ENCODE results near the gene PPP3R2.
A peak's percentile ranks its signal among the peaks of the same experiment; 100 is the strongest.

Gene PPP3R2

DNA sequence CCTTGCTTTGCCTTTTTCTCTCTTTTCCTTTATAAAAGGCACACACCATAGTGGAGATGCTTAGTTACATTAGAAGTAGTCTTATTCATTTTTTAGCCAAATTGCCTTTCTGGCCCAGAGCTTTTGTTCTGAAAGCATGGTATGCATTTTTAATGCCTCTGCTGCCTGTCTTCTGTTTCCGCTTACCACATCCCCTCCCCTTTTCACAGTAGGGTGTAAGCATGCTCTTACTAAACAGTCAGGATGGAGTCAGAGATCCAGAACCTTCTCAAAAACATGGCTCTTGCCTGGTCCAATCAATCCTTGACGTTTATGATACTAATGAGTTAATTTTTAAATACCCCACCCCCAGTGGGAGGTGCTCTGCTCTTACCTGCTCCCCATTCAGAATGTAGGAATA is 22.5 kb downstream of the PPP3R2 start:
- Histone ChIP-seq H3K4me1 (no peaks in the 10 kb centered on the region), H3K9me3 (no peaks in the 10 kb centered on the region), H3K27me3 (no peaks in the 10 kb centered on the region), H3K36me3 (no peaks in the 10 kb centered on the region; the same call in 1 of the 2 replicates), H3K4me3 (ENCODE audit: low read depth, low read length) (no peak overlapping the region)
- no peak for DNase-seq
- TF ChIP-seq, protein P1, sequence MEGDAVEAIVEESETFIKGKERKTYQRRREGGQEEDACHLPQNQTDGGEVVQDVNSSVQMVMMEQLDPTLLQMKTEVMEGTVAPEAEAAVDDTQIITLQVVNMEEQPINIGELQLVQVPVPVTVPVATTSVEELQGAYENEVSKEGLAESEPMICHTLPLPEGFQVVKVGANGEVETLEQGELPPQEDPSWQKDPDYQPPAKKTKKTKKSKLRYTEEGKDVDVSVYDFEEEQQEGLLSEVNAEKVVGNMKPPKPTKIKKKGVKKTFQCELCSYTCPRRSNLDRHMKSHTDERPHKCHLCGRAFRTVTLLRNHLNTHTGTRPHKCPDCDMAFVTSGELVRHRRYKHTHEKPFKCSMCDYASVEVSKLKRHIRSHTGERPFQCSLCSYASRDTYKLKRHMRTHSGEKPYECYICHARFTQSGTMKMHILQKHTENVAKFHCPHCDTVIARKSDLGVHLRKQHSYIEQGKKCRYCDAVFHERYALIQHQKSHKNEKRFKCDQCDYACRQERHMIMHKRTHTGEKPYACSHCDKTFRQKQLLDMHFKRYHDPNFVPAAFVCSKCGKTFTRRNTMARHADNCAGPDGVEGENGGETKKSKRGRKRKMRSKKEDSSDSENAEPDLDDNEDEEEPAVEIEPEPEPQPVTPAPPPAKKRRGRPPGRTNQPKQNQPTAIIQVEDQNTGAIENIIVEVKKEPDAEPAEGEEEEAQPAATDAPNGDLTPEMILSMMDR (IDR thresholded peaks at IDR 0.05; ENCODE audit: low read depth, low read length): no peak

DNA sequence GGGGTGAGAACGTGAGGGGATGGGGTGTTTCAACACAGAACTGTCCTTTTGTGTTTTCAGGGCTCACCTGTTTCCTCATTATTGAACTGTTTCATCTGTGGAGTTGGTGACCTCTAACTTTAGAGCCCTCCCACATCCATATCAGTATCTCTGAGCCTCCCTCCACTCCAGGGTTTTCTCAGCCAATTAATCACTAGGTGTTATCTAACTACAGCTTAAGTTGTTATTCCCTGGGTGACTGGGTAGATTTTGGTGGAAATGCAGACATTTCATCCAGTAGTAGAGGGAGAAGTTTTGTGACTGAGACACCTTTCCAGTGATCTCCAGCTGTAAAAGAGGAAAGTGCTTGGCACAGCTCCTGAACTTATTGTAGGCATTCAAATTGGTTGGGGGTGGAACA is 23.7 kb downstream of the PPP3R2 start:
- DNase-seq: no peak
- no peaks in the 10 kb centered on the region for H3K9me3 ChIP-seq
- H3K36me3 ChIP-seq: peaks cover under 1% of the 10 kb centered on the region
- no peaks in the 10 kb centered on the region for H3K27me3 ChIP-seq
- TF ChIP-seq, protein P1 (IDR thresholded peaks at IDR 0.05; ENCODE audit: low read depth, low read length): no peak
- H3K4me3 ChIP-seq (ENCODE audit: low read depth, low read length): no peak overlapping the region
- no peaks in the 10 kb centered on the region for H3K4me1 ChIP-seq

DNA sequence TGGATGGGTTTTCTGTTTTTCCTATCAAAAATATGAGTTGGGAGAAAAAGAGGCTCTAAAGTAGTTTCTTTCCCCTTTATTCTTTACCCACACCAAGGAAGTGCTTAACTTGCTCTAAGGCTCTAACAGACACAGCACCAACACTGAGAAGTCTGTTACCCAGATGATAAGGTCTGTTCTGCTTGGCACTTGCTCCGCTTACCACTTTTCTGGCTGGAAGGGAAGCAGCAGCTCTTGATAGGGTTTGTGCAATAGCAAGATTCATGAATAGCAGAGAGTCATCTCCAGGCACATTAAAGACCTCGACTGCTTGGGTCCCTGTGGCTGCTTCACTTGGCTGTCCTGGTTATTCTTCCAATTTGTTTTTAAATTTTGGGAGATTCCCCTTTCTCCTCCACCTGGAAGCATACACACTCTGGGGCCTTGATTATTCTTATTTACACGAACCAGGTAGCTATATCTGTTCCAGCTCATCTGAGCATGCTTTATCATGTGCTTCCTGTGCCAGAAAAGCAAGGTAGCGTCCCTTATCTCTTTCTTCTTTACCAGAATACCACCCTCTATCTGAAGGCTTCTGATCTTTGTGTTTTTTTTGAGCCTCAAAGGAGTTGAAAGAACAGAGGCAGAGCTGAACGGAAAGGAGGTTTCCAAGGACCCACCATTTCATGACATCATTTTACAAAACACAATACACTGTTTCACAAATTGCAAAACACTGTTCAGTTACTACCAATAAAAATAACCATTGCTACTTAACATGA is 24.8 kb downstream of the PPP3R2 start:
- H3K4me1 ChIP-seq: no peaks in the 10 kb centered on the region
- peaks cover 11% of the 10 kb centered on the region for H3K36me3 ChIP-seq
- H3K27me3 ChIP-seq: no peaks in the 10 kb centered on the region
- H3K9me3 ChIP-seq: no peaks in the 10 kb centered on the region
- no peak for DNase-seq
- H3K4me3 ChIP-seq (ENCODE audit: low read depth, low read length): no peak overlapping the region
- TF ChIP-seq, protein P1 (IDR thresholded peaks at IDR 0.05; ENCODE audit: low read depth, low read length): no peak

DNA sequence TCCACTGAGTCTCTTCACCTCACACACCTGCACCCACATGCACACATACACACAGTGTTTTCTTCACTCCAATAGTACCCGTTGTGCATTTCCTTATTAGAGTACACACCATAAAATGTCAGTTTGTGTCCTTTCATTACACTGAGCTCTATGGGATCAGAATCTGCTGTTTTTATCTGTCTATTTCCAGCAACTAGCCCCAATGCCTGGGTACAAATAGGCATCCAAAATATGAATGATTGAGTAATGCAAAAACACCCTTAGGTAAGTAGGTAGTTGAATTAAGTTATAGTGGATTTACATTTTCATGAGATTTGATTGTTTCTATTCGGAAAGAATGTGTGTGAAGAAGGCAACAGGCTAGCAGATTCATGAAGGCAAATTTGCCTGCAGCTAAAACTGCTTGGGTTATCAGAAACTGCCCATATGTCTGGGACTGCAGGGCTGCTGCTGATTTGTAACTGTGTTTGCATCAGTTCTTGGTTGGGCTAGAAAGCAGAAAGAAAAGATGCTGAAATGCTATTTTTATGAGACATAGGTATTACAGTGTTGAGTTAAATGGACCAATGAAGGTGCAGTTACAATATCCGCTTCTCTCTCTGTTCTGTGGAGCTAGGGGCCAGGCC is 26.9 kb downstream of the PPP3R2 start:
- DNase-seq: no peak
- H3K4me1 ChIP-seq: no peaks in the 10 kb centered on the region
- H3K27me3 ChIP-seq: no peaks in the 10 kb centered on the region
- H3K9me3 ChIP-seq: no peaks in the 10 kb centered on the region
- H3K36me3 ChIP-seq: peaks cover 19% of the 10 kb centered on the region
- TF ChIP-seq, protein P1 (IDR thresholded peaks at IDR 0.05; ENCODE audit: low read depth, low read length): no peak
- H3K4me3 ChIP-seq (ENCODE audit: low read depth, low read length): no peak overlapping the region

DNA sequence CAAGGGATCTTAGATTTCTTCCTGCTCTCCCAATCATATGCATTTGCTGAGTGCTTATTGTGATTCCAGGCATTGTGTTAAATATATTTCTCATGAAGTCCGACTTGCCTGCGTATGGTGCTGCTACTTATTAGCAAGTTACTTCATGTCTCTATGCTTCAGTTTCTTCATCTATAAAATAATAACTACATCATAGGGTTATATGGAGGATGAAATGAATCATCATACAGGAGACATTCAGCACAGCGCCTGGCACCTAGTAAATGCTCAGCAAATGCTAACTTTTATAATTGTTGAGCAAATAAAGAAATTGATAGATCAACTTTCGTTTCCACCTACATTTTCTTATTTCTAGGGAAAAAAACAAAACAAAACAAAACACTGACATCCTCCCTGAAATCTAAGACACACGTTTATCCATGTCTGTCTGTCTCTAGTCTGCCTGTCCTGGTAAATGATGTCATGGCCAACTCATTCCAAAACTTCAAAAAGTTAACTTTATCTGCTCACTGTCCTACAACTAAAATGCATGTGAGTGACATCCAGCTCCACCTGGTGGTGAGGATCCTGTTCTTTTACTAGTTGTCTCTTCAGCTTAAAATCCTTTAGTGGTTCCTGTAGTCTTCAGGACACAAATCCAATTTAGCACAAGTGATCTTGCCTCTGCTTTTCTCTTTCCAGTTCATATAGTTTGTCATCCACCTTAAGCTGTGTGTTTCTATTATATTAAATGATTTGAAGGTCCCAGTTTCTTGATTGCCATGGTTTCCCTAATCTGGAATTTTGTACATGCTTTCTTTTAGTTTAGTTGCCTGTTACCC is 27.7 kb downstream of the PPP3R2 start:
- H3K4me3 ChIP-seq (ENCODE audit: low read depth, low read length): no peak overlapping the region
- H3K36me3 ChIP-seq: peaks cover 25% of the 10 kb centered on the region
- peak; percentile 35 for DNase-seq
- no peaks in the 10 kb centered on the region for H3K4me1 ChIP-seq
- H3K27me3 ChIP-seq: no peaks in the 10 kb centered on the region
- TF ChIP-seq, protein P1 (IDR thresholded peaks at IDR 0.05; ENCODE audit: low read depth, low read length): peak; percentile 66
- H3K9me3 ChIP-seq: no peaks in the 10 kb centered on the region

All from BE2C (cell line).